ENCODE data around the gene DIPK1B.
A peak's percentile ranks its signal among the peaks of the same experiment; 100 is the strongest.
"Not testable (repeated sequence)": the region's sequence is repeated elsewhere in the genome, so short reads cannot be mapped to it uniquely, and the experiment has no call there.

Gene DIPK1B

GRCh38 chr9:136755302-136756133, 43.1 kb downstream of the DIPK1B start:
- DNase-seq, result not testable (repeated sequence)

- no peak for DNase-seq
Measured at GRCh38 chr9:136756134-136756438, 43.7 kb downstream of the DIPK1B start.

GRCh38 chr9:136756836-136757235, 44.5 kb downstream of the DIPK1B start:
- no peak for DNase-seq

- DNase-seq, result no peak
Measured at GRCh38 chr9:136757328-136757727, 45.0 kb downstream of the DIPK1B start.

- DNase-seq, result no peak
Measured at GRCh38 chr9:136757751-136758140, 45.4 kb downstream of the DIPK1B start.

- no peak for DNase-seq
Measured at GRCh38 chr9:136759001-136759400, 46.6 kb downstream of the DIPK1B start.

- DNase-seq, result no peak
Measured at GRCh38 chr9:136759436-136760325, 47.3 kb downstream of the DIPK1B start.

GRCh38 chr9:136760424-136760823, 48.1 kb downstream of the DIPK1B start:
- no peak for DNase-seq

- not testable (repeated sequence) for DNase-seq
Measured at GRCh38 chr9:136760834-136761544, 48.6 kb downstream of the DIPK1B start.

GRCh38 chr9:136761545-136761981, 49.2 kb downstream of the DIPK1B start:
- no peak for DNase-seq

GRCh38 chr9:136762221-136762691, 49.9 kb downstream of the DIPK1B start:
- no peak for DNase-seq

- peak in 1 of 4 experiments; percentile 15 for DNase-seq
Measured at GRCh38 chr9:136762915-136763648, 50.7 kb downstream of the DIPK1B start.

GRCh38 chr9:136763649-136764035, 51.3 kb downstream of the DIPK1B start:
- DNase-seq, result no peak

- DNase-seq, result no peak
Measured at GRCh38 chr9:136764301-136764891, 52.0 kb downstream of the DIPK1B start, which contains the start of gene LCN15. TSS of gene LCN15 (minus strand) at chr9:136764518. CDS start at chr9:136764488, 30 bp downstream.

- DNase-seq, result no peak
Measured at GRCh38 chr9:136765041-136765440, 52.7 kb downstream of the DIPK1B start.

- DNase-seq, result not testable (repeated sequence)
Measured at GRCh38 chr9:136765745-136766409, 53.5 kb downstream of the DIPK1B start.

- DNase-seq, result peak in 3 of 4 experiments; percentile 31 to 40 (median 35)
Measured at GRCh38 chr9:136766410-136767120, 54.2 kb downstream of the DIPK1B start.

- DNase-seq, result peak in 2 of 4 experiments; percentile 14 to 30
Measured at GRCh38 chr9:136769710-136770191, 57.4 kb downstream of the DIPK1B start.

GRCh38 chr9:136771907-136772415, 59.6 kb downstream of the DIPK1B start:
- DNase-seq, result no peak

All from activated CD4-positive, CD25-positive, alpha-beta regulatory T cell (primary cell).